Lower leg skin (tissue), 3 donors: ENCODE measurements around the gene GFRA4.

Source experiments
- POLR2A ChIP-seq, 2 donors: fragments of 450-650 bp; IDR thresholded peaks; one replicate each; pipeline ENCODE4 v1.6.1; 2016 to 2017; ENCODE audit warnings: antibody characterized with exemption in 2 of 2, mild to moderate bottlenecking in 1 of 2, moderate library complexity in 1 of 2
- TF ChIP-seq, protein P1 (sequence below), 3 donors: fragments of 450-650 bp; IDR thresholded peaks; one replicate each; pipeline ENCODE4 v1.5.1; 2016; ENCODE audit warnings: antibody characterized with exemption in 3 of 3, mild to moderate bottlenecking in 3 of 3, moderate library complexity in 2 of 3

DNA sequence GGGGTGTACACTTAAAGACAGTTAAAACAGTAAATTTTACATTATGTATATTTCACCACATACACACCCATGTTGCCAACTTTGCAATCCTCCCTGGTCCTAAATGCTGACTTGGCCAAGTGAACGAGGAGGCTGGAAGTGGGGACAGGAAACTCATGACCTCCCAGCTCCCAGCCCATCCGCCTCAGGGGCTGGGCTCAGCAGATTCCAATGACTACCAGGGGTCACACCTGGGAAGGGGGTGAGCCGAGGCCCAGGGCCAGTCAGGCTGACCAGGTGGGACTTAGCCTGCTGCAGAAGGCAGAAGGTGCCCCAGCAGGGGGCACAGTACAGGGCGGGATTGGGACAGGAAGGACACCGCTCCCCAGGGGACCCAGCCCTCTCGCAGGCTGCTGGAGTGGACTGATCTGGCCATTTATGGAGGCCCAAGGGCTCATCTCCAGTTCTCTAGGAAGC, 46.8 kb upstream of the GFRA4 start:
- no peak for TF ChIP-seq POLR2A (IDR thresholded peaks at IDR 0.05)
- TF ChIP-seq, protein P1, sequence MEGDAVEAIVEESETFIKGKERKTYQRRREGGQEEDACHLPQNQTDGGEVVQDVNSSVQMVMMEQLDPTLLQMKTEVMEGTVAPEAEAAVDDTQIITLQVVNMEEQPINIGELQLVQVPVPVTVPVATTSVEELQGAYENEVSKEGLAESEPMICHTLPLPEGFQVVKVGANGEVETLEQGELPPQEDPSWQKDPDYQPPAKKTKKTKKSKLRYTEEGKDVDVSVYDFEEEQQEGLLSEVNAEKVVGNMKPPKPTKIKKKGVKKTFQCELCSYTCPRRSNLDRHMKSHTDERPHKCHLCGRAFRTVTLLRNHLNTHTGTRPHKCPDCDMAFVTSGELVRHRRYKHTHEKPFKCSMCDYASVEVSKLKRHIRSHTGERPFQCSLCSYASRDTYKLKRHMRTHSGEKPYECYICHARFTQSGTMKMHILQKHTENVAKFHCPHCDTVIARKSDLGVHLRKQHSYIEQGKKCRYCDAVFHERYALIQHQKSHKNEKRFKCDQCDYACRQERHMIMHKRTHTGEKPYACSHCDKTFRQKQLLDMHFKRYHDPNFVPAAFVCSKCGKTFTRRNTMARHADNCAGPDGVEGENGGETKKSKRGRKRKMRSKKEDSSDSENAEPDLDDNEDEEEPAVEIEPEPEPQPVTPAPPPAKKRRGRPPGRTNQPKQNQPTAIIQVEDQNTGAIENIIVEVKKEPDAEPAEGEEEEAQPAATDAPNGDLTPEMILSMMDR (IDR thresholded peaks at IDR 0.05) = no peak
